ENCODE data around the gene GNAQ.

GNAQ gene

DNA sequence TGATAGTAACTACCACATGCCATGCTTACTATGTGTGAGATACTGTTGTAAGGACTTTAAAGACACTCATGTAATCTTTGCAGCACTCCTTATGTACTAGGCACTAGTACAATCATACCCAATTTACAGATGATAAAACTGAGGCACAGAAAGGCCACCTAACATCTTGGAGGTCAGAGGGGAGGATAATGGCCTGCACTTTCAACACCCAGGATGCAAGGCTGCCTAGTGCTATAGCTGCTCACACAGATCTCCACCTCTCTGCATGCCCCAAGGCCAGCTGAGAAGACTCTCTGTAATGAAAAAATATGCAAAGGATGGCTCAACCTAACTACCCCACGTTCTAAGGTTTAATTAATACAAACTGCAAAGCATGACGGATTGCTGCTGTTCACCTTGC is 57.2 kb downstream of the GNAQ start:
- no peak for DNase-seq (ENCODE audit: low spot score)

GRCh38 chr9:77969083-77969482 is 62.5 kb downstream of the GNAQ start:
- no peak for DNase-seq (ENCODE audit: low spot score)

- no peak for DNase-seq (ENCODE audit: low spot score)
Observed at GRCh38 chr9:77968506-77968905, 63.1 kb downstream of the GNAQ start.

- DNase-seq (ENCODE audit: low spot score): no peak
Observed at GRCh38 chr9:77966718-77967117, 64.9 kb downstream of the GNAQ start.

DNA sequence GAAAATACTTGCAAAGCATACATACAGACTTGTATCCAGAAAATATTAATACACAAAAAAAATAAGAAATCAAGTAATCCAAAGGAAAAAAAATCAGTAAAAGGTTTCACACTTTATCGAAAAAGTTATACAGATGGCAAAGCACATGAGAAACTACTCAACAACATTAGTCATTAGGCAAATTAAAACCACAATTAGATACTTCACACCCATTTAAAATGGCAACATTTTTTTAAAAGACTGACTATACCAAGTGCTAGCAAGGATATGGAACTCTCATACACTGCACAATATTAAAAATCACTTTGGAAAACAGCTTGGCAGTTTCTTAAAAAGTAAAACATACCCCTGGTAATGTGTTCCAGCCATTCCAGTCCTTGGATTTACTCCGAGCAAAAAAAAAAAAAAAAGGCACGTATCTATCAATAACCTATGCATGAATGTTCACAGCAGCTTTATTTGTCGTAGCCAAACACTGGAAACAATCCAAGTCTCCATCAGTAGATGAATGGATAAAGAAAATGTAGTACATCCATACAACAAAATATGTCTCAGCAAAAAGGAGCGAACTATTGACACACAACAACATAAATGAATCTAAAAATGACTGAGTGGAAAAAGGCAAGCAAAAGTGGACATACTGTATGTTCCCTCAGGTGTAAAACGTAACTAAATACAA is 66.0 kb downstream of the GNAQ start:
- no peak for DNase-seq (ENCODE audit: low spot score)

DNA sequence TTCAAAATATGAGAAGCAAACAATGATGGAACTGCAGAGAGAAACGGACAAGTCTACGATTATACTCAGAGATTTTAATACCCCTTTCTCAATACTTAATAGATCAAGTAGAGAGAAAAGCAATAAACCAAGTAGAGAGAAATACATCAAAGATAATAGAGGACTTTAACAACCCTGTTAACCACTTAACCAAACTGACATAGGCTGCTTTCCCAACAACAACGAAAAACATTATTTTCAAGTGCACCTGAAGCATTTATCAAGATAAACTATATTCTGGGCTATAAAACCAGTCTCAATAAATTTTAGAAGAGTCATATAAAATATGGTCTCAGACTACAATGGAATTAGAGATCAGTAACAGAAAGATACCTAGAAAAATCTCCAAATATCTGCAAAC is 67.4 kb downstream of the GNAQ start:
- no peak for DNase-seq (ENCODE audit: low spot score)

- no peak for DNase-seq (ENCODE audit: low spot score)
Observed at GRCh38 chr9:77961541-77961940, 70.1 kb downstream of the GNAQ start.

GRCh38 chr9:77960356-77961153 is 71.1 kb downstream of the GNAQ start:
- DNase-seq (ENCODE audit: low spot score): no peak

GRCh38 chr9:77959803-77960202 is 71.8 kb downstream of the GNAQ start:
- no peak for DNase-seq (ENCODE audit: low spot score)

DNA sequence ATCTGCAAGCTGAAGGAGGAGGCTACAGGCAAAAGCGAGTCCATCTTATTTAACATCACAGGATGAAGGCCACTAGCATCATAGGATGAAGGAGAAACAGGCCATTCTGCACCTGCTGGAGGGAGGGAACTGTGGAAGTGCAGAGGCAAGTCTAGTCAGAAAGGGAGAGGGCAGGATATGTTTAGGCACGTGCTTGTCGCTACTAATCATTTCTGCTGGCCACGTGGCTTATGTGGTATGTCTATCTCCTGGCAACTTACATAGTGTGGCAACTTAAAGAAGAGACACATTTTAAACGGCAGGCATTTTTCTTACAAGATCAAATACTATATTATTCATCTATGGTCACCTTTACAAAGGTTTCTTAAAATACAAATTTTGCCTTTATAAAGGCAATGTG is 74.0 kb downstream of the GNAQ start:
- no peak for DNase-seq (ENCODE audit: low spot score)

DNA sequence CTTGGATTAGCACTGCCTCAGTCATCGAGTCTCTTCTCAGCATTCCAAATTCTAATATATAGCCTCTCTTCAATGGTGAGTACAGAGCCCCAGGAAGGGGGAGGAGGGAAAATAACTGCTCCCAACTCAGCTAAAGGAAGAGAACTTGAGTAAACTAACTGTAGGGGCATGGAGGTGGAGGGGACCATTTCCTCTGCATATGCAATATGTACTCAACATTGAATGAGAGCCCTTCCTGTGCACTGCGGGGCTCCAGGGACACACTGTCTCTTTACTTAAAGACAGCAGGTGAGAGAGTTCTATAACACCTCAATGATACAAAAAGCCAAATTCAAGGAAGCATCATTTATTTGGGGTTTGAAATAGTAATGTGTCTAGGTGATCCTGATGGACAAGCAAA is 75.1 kb downstream of the GNAQ start:
- DNase-seq (ENCODE audit: low spot score): no peak

DNA sequence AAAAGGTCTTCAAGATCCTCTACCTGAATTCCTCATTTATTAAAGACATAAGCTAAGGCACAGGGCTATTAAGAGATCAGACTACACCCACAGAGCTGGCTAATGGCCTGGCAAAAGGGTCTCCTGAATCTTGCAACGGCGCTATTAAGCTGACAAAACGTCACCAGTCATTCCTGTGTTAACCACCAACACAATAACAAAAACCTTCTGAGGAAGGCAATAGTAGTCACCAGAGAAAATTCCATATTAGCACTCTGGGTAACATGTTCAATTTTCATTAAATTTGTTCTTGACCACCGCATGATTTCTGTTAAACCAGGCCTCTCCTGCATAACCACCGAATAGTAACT is 77.0 kb downstream of the GNAQ start:
- no peak for DNase-seq (ENCODE audit: low spot score)

DNA sequence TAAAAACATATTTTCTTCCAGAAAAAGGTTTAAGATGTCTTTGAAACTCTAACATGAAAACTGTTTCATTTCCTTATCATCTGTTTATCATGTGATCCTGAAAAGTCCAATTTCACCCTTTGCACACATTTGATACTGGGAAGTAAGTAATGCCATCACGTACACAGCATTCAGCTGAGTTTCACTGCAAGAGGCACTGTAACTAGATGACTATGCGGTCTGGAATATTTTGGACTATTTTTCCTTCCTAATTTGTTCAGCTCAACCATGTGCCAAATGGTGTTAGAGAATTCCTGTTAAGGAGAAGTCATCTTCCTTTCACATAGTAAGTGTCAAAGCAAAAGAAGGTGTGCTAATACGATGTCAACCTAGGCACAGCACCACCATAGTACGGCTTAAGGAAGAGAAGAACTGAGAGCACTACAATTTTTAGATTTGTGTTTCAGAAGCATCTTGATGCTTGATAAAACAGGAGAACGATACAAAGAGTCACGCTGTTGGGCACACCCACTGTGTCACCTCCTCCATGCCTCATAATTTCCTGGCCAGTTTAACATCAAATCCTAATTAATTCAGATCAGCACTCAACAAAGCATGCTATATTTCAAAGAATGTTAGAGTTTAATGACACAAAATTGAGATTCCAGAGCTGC is 77.5 kb downstream of the GNAQ start:
- DNase-seq (ENCODE audit: low spot score): no peak

- DNase-seq (ENCODE audit: low spot score): no peak
Observed at GRCh38 chr9:77953590-77953989, 78.0 kb downstream of the GNAQ start.

- no peak for DNase-seq (ENCODE audit: low spot score)
Observed at GRCh38 chr9:77952635-77953328, 78.8 kb downstream of the GNAQ start.

- no peak for DNase-seq (ENCODE audit: low spot score)
Observed at GRCh38 chr9:77951369-77951768, 80.2 kb downstream of the GNAQ start.

- no peak for DNase-seq (ENCODE audit: low spot score)
Observed at GRCh38 chr9:77949751-77950436, 81.7 kb downstream of the GNAQ start.

GRCh38 chr9:77947651-77948050 is 84.0 kb downstream of the GNAQ start:
- DNase-seq (ENCODE audit: low spot score): no peak

DNA sequence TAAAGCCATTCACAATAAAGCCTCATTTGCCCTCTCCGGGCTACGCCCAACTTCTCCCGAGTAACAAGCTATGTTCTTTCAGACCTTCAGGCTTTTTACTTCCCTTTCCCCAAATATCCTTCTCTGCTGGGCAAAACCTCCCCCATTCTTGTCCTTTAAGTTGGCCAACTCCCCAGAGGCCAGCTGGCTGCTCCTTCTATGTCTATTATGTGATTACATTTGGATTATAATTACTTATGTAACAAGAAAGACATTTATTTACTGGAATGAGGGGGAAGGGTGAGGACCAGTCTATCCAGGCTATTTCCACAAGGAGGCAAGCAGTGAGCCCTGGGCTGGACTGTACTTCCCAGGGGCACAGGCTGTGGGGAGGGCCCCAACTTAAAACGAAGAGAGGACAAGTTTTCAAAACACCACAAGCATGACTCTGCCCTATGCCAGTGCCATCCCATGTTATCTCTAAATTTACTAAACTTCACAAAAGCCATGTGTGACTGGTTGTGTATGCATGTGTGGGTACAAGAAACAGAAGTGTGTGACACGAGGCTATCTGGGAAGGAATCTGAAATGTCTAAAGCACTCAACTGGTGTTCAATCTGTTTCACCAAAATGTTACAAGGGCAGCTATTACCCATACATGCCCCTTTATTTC is 84.5 kb downstream of the GNAQ start:
- DNase-seq (ENCODE audit: low spot score): no peak

- DNase-seq (ENCODE audit: low spot score): no peak
Observed at GRCh38 chr9:77946296-77946695, 85.3 kb downstream of the GNAQ start.

DNA sequence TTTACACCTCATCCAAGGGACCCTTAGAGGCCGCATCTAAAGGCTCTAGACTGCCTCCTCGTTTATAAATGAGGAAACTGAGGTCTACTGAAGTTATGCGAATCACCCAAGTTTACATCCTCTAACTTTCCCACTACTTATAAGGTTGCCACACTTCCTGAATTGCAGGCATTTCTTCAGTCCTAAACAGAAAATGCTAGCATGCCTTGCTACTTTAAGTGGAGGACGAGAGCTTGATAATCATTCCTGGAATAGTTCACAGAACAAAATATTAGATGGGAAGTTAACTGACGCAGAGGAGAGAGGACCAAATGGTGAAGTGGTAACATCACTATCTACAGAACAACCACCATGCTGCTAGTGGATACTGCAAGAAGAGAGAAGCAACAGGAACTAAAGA is 85.8 kb downstream of the GNAQ start:
- DNase-seq (ENCODE audit: low spot score): no peak

Measured in germinal center (tissue), 1 donor.